Measurements from ENCODE around the gene GNG7.

Gene GNG7

GRCh38 chr19:2488405-2488941, 214.0 kb downstream of the GNG7 start:
- H3K27ac ChIP-seq (ENCODE audit: poor library complexity, severe bottlenecking) = no peak overlapping the region
- ATAC-seq (ENCODE audit: low read depth) (no peak), DNase-seq (ENCODE audit: low spot score) (no peak)

GRCh38 chr19:2487842-2488241, 214.7 kb downstream of the GNG7 start:
- H3K27ac ChIP-seq (ENCODE audit: poor library complexity, severe bottlenecking) = no peak overlapping the region
- no peaks in the 10 kb centered on the region for H3K36me3 ChIP-seq (ENCODE audit: low read depth)
- H3K9me3 ChIP-seq (ENCODE audit: severe bottlenecking) = no peaks in the 10 kb centered on the region
- peaks cover 14% of the 10 kb centered on the region for H3K4me1 ChIP-seq (ENCODE audit: insufficient read depth, poor library complexity, severe bottlenecking)
- no peak for TF ChIP-seq CTCF (IDR thresholded peaks at IDR 0.05; ENCODE audit: poor library complexity, severe bottlenecking)
- H3K27me3 ChIP-seq (ENCODE audit: insufficient read depth, poor library complexity, severe bottlenecking) = no peaks in the 10 kb centered on the region
- no peak for DNase-seq (ENCODE audit: low spot score)
- no peak for ATAC-seq (ENCODE audit: low read depth)
- H3K4me3 ChIP-seq (ENCODE audit: severe bottlenecking) = no peak overlapping the region

More at GRCh38 chr19:2488405-2488941, 214.0 kb downstream of the GNG7 start:
- no peaks in the 10 kb centered on the region for H3K9me3 ChIP-seq (ENCODE audit: severe bottlenecking)
- TF ChIP-seq CTCF (IDR thresholded peaks at IDR 0.05; ENCODE audit: poor library complexity, severe bottlenecking) = no peak
- H3K4me3 ChIP-seq (ENCODE audit: severe bottlenecking) = no peak overlapping the region
- H3K27me3 ChIP-seq (ENCODE audit: insufficient read depth, poor library complexity, severe bottlenecking) = no peaks in the 10 kb centered on the region
- H3K36me3 ChIP-seq (ENCODE audit: low read depth) = no peaks in the 10 kb centered on the region
- H3K4me1 ChIP-seq (ENCODE audit: insufficient read depth, poor library complexity, severe bottlenecking) = peaks cover 17% of the 10 kb centered on the region

GRCh38 chr19:2487090-2487489, 215.4 kb downstream of the GNG7 start:
- no peak for TF ChIP-seq CTCF (IDR thresholded peaks at IDR 0.05; ENCODE audit: poor library complexity, severe bottlenecking)
- no peak for ATAC-seq (ENCODE audit: low read depth)
- no peak overlapping the region for H3K4me3 ChIP-seq (ENCODE audit: severe bottlenecking)
- H3K27me3 ChIP-seq (ENCODE audit: insufficient read depth, poor library complexity, severe bottlenecking) = no peaks in the 10 kb centered on the region
- peaks cover 14% of the 10 kb centered on the region for H3K4me1 ChIP-seq (ENCODE audit: insufficient read depth, poor library complexity, severe bottlenecking)
- DNase-seq (ENCODE audit: low spot score) = no peak
- H3K9me3 ChIP-seq (ENCODE audit: severe bottlenecking) = no peaks in the 10 kb centered on the region
- no peak overlapping the region for H3K27ac ChIP-seq (ENCODE audit: poor library complexity, severe bottlenecking)
- H3K36me3 ChIP-seq (ENCODE audit: low read depth) = no peaks in the 10 kb centered on the region

DNA sequence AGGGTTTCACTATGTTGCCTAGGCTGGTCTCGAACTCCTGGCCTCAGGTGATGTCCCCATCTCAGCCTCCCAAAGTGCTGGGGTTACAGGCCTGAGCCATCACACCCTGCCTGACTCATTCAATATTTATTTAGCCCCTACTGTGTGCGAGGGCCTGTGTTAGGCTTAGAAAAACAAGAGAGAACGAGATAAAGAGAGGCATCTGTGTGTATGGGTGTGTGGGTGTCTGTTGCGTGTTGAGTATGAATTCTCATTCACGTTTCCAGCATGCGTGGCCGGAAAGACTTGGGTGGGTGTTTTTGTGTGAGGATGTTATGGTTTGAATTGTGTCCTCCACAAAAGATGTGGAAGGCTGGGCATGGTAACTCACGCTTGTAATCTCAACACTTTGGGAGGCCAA, 217.1 kb downstream of the GNG7 start:
- no peak for TF ChIP-seq CTCF (IDR thresholded peaks at IDR 0.05; ENCODE audit: poor library complexity, severe bottlenecking)
- H3K9me3 ChIP-seq (ENCODE audit: severe bottlenecking) = no peaks in the 10 kb centered on the region
- no peaks in the 10 kb centered on the region for H3K27me3 ChIP-seq (ENCODE audit: insufficient read depth, poor library complexity, severe bottlenecking)
- no peak overlapping the region for H3K4me3 ChIP-seq (ENCODE audit: severe bottlenecking)
- DNase-seq (ENCODE audit: low spot score) (no peak), ATAC-seq (ENCODE audit: low read depth) (no peak)
- no peak overlapping the region for H3K27ac ChIP-seq (ENCODE audit: poor library complexity, severe bottlenecking)
- peaks cover under 1% of the 10 kb centered on the region for H3K4me1 ChIP-seq (ENCODE audit: insufficient read depth, poor library complexity, severe bottlenecking)
- H3K36me3 ChIP-seq (ENCODE audit: low read depth) = no peaks in the 10 kb centered on the region

- no peaks in the 10 kb centered on the region for H3K27me3 ChIP-seq (ENCODE audit: insufficient read depth, poor library complexity, severe bottlenecking)
- H3K27ac ChIP-seq (ENCODE audit: poor library complexity, severe bottlenecking) = no peak overlapping the region
- DNase-seq (ENCODE audit: low spot score) (no peak), ATAC-seq (ENCODE audit: low read depth) (no peak)
- no peaks in the 10 kb centered on the region for H3K9me3 ChIP-seq (ENCODE audit: severe bottlenecking)
- H3K4me1 ChIP-seq (ENCODE audit: insufficient read depth, poor library complexity, severe bottlenecking) = no peaks in the 10 kb centered on the region
- no peak overlapping the region for H3K4me3 ChIP-seq (ENCODE audit: severe bottlenecking)
- H3K36me3 ChIP-seq (ENCODE audit: low read depth) = no peaks in the 10 kb centered on the region
- no peak for TF ChIP-seq CTCF (IDR thresholded peaks at IDR 0.05; ENCODE audit: poor library complexity, severe bottlenecking)
Measured at GRCh38 chr19:2484178-2484937, 218.1 kb downstream of the GNG7 start.
